Trophoblast cell (in vitro differentiated cells and primary cell): ENCODE measurements around the gene KRT76.

ENCODE experiments used
- DNase-seq, 2 donors: peaks; one replicate each; pipeline ENCODE4 v3.0.0-alpha.2; 2016
- H2AFZ ChIP-seq: 2 replicates; pipeline ENCODE4 v1.6.1; 2013; ENCODE audit warnings: low read length, moderate library complexity, mild to moderate bottlenecking; ENCODE audit not compliant: insufficient read depth, poor library complexity
- H2AK5ac ChIP-seq: 2 replicates; pipeline ENCODE4 v1.6.1; 2013; ENCODE audit warnings: mild to moderate bottlenecking, low read length
- H2BK120ac ChIP-seq: 2 replicates; pipeline ENCODE4 v1.6.1; 2013; ENCODE audit warnings: low read length, mild to moderate bottlenecking, moderate library complexity; ENCODE audit not compliant: insufficient read depth, poor library complexity
- H2BK12ac ChIP-seq: 2 replicates; pipeline ENCODE4 v1.6.1; 2013; ENCODE audit warnings: mild to moderate bottlenecking, low read length, moderate library complexity
- H2BK5ac ChIP-seq: 2 replicates; pipeline ENCODE4 v1.6.1; 2013; ENCODE audit warnings: low read length, low read depth, moderate library complexity, mild to moderate bottlenecking; ENCODE audit not compliant: poor library complexity
- H3K14ac ChIP-seq: 2 replicates; pipeline ENCODE4 v1.6.1; 2013; ENCODE audit warnings: mild to moderate bottlenecking, low read length
- H3K18ac ChIP-seq: 2 replicates; pipeline ENCODE4 v1.6.1; 2013; ENCODE audit warnings: mild to moderate bottlenecking, low read length
- H3K23ac ChIP-seq: 2 replicates; pipeline ENCODE4 v1.6.1; 2013; ENCODE audit warnings: low read length
- H3K27ac ChIP-seq: 2 replicates; pipeline ENCODE4 v1.5.1; 2013; ENCODE audit warnings: low read depth, mild to moderate bottlenecking, inconsistent platforms, low read length, moderate library complexity
- H3K27me3 ChIP-seq: 2 replicates; pipeline ENCODE4 v1.6.1; 2013; ENCODE audit warnings: inconsistent platforms, mild to moderate bottlenecking, low read length, moderate library complexity; ENCODE audit not compliant: insufficient read depth
- H3K36me3 ChIP-seq, 2 experiments: 1 replicate in 1 of 2; 2 replicates in 1 of 2; pipeline ENCODE4 v1.6.1; 2013; ENCODE audit warnings: low read length in 2 of 2, mild to moderate bottlenecking in 2 of 2, moderate library complexity in 1 of 2; ENCODE audit not compliant: insufficient read depth in 2 of 2, control insufficient read depth in 1 of 2
- H3K4ac ChIP-seq: 2 replicates; pipeline ENCODE4 v1.6.1; 2013; ENCODE audit warnings: low read depth, mild to moderate bottlenecking, low read length, moderate library complexity
- H3K4me1 ChIP-seq, 2 experiments: 1 replicate in 1 of 2; 2 replicates in 1 of 2; pipeline ENCODE4 v1.6.1; 2013; ENCODE audit warnings: low read length in 2 of 2, mild to moderate bottlenecking in 2 of 2, moderate library complexity in 1 of 2; ENCODE audit not compliant: insufficient read depth in 2 of 2, control insufficient read depth in 1 of 2
- H3K4me2 ChIP-seq: 2 replicates; pipeline ENCODE4 v1.6.1; 2013; ENCODE audit warnings: inconsistent platforms, mild to moderate bottlenecking, low read length, moderate library complexity
- H3K4me3 ChIP-seq: 2 replicates; pipeline ENCODE4 v1.5.1; 2013; ENCODE audit warnings: mild to moderate bottlenecking, low read depth, low read length, inconsistent platforms
- H3K79me1 ChIP-seq: one replicate; pipeline ENCODE4 v1.6.1; 2013; ENCODE audit warnings: low read length
- H3K79me2 ChIP-seq: 2 replicates; pipeline ENCODE4 v1.6.1; 2013; ENCODE audit warnings: low read length, mild to moderate bottlenecking; ENCODE audit not compliant: control insufficient read depth, insufficient read depth, poor library complexity
- H3K9ac ChIP-seq: 2 replicates; pipeline ENCODE4 v1.6.1; 2013; ENCODE audit warnings: mild to moderate bottlenecking, low read length
- H3K9me3 ChIP-seq: 2 replicates; pipeline ENCODE4 v1.6.1; 2013; ENCODE audit warnings: low read depth, mild to moderate bottlenecking, control low read depth, inconsistent platforms, low read length; ENCODE audit not compliant: insufficient read depth
- H4K12ac ChIP-seq: 2 replicates; pipeline ENCODE4 v1.6.1; 2013; ENCODE audit warnings: low read depth, mild to moderate bottlenecking, low read length, moderate library complexity
- H4K8ac ChIP-seq: 2 replicates; pipeline ENCODE4 v1.6.1; 2013; ENCODE audit warnings: low read depth, mild to moderate bottlenecking, low read length, moderate library complexity
- H4K91ac ChIP-seq: one replicate; pipeline ENCODE4 v1.6.1; 2013; ENCODE audit warnings: low read depth, mild to moderate bottlenecking, low read length, moderate library complexity
- WGBS: extraction: QIAGEN DNeasy Blood & Tissue Kit; methylation state at CpG from one replicate; pipeline ENCODE4 v1.1.7; 2013; ENCODE audit warnings: missing lambda C conversion rate; ENCODE audit not compliant: insufficient read length, insufficient coverage; ENCODE audit errors: extremely low coverage; 5-methylcytosine and 5-hydroxymethylcytosine counted together

Gene KRT76

GRCh38 chr12:52768479-52769200 is 8.5 kb downstream of the KRT76 start:
- Histone ChIP-seq H4K12ac (no peak overlapping the region), H2AK5ac (no peak overlapping the region), H3K14ac (no peak overlapping the region), H2BK5ac (no peak overlapping the region), H3K4ac (no peak overlapping the region), H3K27me3 (no peaks in the 10 kb centered on the region), H3K79me1 (no peaks in the 10 kb centered on the region), H3K4me3 (no peak overlapping the region), H3K9ac (no peak overlapping the region), H4K91ac (no peak overlapping the region), H3K4me2 (no peak overlapping the region), H2AFZ (no peak overlapping the region), H3K27ac (no peak overlapping the region), H2BK120ac (no peak overlapping the region), H3K18ac (no peak overlapping the region), H3K79me2 (no peaks in the 10 kb centered on the region), H4K8ac (no peak overlapping the region), H3K23ac (no peak overlapping the region), H2BK12ac (no peak overlapping the region), H3K9me3 (peaks cover 6% of the 10 kb centered on the region), H3K36me3 (no peaks in the 10 kb centered on the region), H3K4me1 (peaks cover 7 to 8% of the 10 kb centered on the region in 2 experiments)
- no peak for DNase-seq
- WGBS: no CpG with 5 or more reads among the region's 10 CpGs

GRCh38 chr12:52767427-52767826 is 9.7 kb downstream of the KRT76 start:
- Histone ChIP-seq H2BK120ac (no peak overlapping the region), H2AFZ (no peak overlapping the region), H2BK5ac (no peak overlapping the region), H2AK5ac (no peak overlapping the region), H3K4me3 (no peak overlapping the region), H2BK12ac (no peak overlapping the region), H3K9ac (no peak overlapping the region), H3K27ac (no peak overlapping the region), H3K27me3 (no peaks in the 10 kb centered on the region), H3K4me2 (no peak overlapping the region), H3K79me1 (no peaks in the 10 kb centered on the region), H4K12ac (no peak overlapping the region), H4K91ac (no peak overlapping the region), H3K18ac (no peak overlapping the region), H3K4me1 (peaks cover 7 to 8% of the 10 kb centered on the region in 2 experiments), H3K14ac (no peak overlapping the region), H3K23ac (no peak overlapping the region), H3K79me2 (no peaks in the 10 kb centered on the region), H3K4ac (no peak overlapping the region), H4K8ac (no peak overlapping the region), H3K9me3 (peaks cover 6% of the 10 kb centered on the region), H3K36me3 (no peaks in the 10 kb centered on the region)
- WGBS: no CpG with 5 or more reads among the region's 3 CpGs
- no peak for DNase-seq

- WGBS: no CpG with 5 or more reads among the region's 1 CpG
- H2BK120ac ChIP-seq: no peak overlapping the region
- no peaks in the 10 kb centered on the region for H3K36me3 ChIP-seq
- H4K12ac ChIP-seq: no peak overlapping the region
- DNase-seq: no peak
- no peaks in the 10 kb centered on the region for H3K79me2 ChIP-seq
- no peak overlapping the region for H4K91ac ChIP-seq
- no peak overlapping the region for H4K8ac ChIP-seq
- H2BK12ac ChIP-seq: no peak overlapping the region
- no peak overlapping the region for H3K18ac ChIP-seq
- H3K27me3 ChIP-seq: no peaks in the 10 kb centered on the region
- no peak overlapping the region for H3K4me3 ChIP-seq
- H2AK5ac ChIP-seq: no peak overlapping the region
- H3K14ac ChIP-seq: no peak overlapping the region
- H3K4me2 ChIP-seq: no peak overlapping the region
- peaks cover 6% of the 10 kb centered on the region for H3K9me3 ChIP-seq
- no peak overlapping the region for H3K4ac ChIP-seq
- no peak overlapping the region for H2BK5ac ChIP-seq
- no peaks in the 10 kb centered on the region for H3K79me1 ChIP-seq
- H2AFZ ChIP-seq: no peak overlapping the region
- peaks cover 7 to 8% of the 10 kb centered on the region in 2 experiments for H3K4me1 ChIP-seq
- no peak overlapping the region for H3K27ac ChIP-seq
- H3K23ac ChIP-seq: no peak overlapping the region
- no peak overlapping the region for H3K9ac ChIP-seq
Measured at GRCh38 chr12:52767020-52767379, 10.1 kb downstream of the KRT76 start.

GRCh38 chr12:52766351-52767019 is 10.7 kb downstream of the KRT76 start:
- no peak overlapping the region for H4K91ac ChIP-seq
- H3K79me2 ChIP-seq: no peaks in the 10 kb centered on the region
- H3K79me1 ChIP-seq: no peaks in the 10 kb centered on the region
- H2AK5ac ChIP-seq: no peak overlapping the region
- no peak overlapping the region for H2BK120ac ChIP-seq
- no peak overlapping the region for H3K4me2 ChIP-seq
- no peak overlapping the region for H2BK5ac ChIP-seq
- H4K12ac ChIP-seq: no peak overlapping the region
- no peaks in the 10 kb centered on the region for H3K36me3 ChIP-seq
- no peak overlapping the region for H3K18ac ChIP-seq
- H3K27ac ChIP-seq: no peak overlapping the region
- H3K14ac ChIP-seq: no peak overlapping the region
- no peak overlapping the region for H3K9ac ChIP-seq
- DNase-seq: no peak
- H3K4ac ChIP-seq: no peak overlapping the region
- H3K23ac ChIP-seq: no peak overlapping the region
- H4K8ac ChIP-seq: no peak overlapping the region
- no peak overlapping the region for H2BK12ac ChIP-seq
- no peak overlapping the region for H2AFZ ChIP-seq
- H3K4me1 ChIP-seq: peaks cover 7 to 8% of the 10 kb centered on the region in 2 experiments
- H3K4me3 ChIP-seq: no peak overlapping the region
- no CpG with 5 or more reads among the region's 5 CpGs for WGBS
- no peaks in the 10 kb centered on the region for H3K27me3 ChIP-seq
- H3K9me3 ChIP-seq: peaks cover 6% of the 10 kb centered on the region
